ENCODE measurements around the gene ITSN2. TPM values are rescaled to one million over a fixed set of nuclear protein-coding genes. Genes with fewer than 3 reads are reported as not detected.
"Not testable (repeated sequence)": the region's sequence is repeated elsewhere in the genome, so short reads cannot be mapped to it uniquely, and the experiment has no call there.

ITSN2 gene
- total RNA-seq: 25.3 TPM

GRCh38 chr2:24360050-24360962 is at the start of gene ITSN2:
ITSN2 (minus strand) TSS chr2:24360536; CDS start chr2:24328082, 32,454 bp downstream.
- FAIRE-seq: no peak
- DNase-seq (ENCODE audit: low spot score in 2 of 2): peak; percentile 77

GRCh38 chr2:24409171-24409570 is 48.8 kb upstream of the ITSN2 start:
- FAIRE-seq: no peak
- DNase-seq (ENCODE audit: low spot score in 2 of 2): no peak

- not testable (repeated sequence) for FAIRE-seq
Measured at GRCh38 chr2:24408704-24409103, 48.4 kb upstream of the ITSN2 start.

GRCh38 chr2:24404491-24404921 is 44.2 kb upstream of the ITSN2 start:
- FAIRE-seq (no peak), DNase-seq (ENCODE audit: low spot score in 2 of 2) (no peak)

More at GRCh38 chr2:24408704-24409103, 48.4 kb upstream of the ITSN2 start:
- not testable (repeated sequence) for DNase-seq (ENCODE audit: low spot score in 2 of 2)

GRCh38 chr2:24403832-24404212 is 43.5 kb upstream of the ITSN2 start:
- FAIRE-seq: no peak

GRCh38 chr2:24403168-24403831 is 43.0 kb upstream of the ITSN2 start:
- no peak for DNase-seq (ENCODE audit: low spot score in 2 of 2)
- FAIRE-seq: no peak

More at GRCh38 chr2:24403832-24404212, 43.5 kb upstream of the ITSN2 start:
- no peak for DNase-seq (ENCODE audit: low spot score in 2 of 2)

GRCh38 chr2:24402242-24403097 is 42.1 kb upstream of the ITSN2 start:
- FAIRE-seq (no peak), DNase-seq (ENCODE audit: low spot score in 2 of 2) (no peak)

GRCh38 chr2:24400207-24400907 is 40.0 kb upstream of the ITSN2 start:
- FAIRE-seq (no peak), DNase-seq (ENCODE audit: low spot score in 2 of 2) (no peak)

- DNase-seq (ENCODE audit: low spot score in 2 of 2): no peak
- FAIRE-seq: no peak
Measured at GRCh38 chr2:24399434-24400206, 39.3 kb upstream of the ITSN2 start.

- DNase-seq (ENCODE audit: low spot score in 2 of 2): no peak
- no peak for FAIRE-seq
Measured at GRCh38 chr2:24394998-24395397, 34.7 kb upstream of the ITSN2 start.

GRCh38 chr2:24392542-24393059 is 32.3 kb upstream of the ITSN2 start:
- FAIRE-seq (no peak), DNase-seq (ENCODE audit: low spot score in 2 of 2) (no peak)

GRCh38 chr2:24385366-24385765 is 25.0 kb upstream of the ITSN2 start:
- FAIRE-seq (no peak), DNase-seq (ENCODE audit: low spot score in 2 of 2) (no peak)

GRCh38 chr2:24382363-24383073 is 22.2 kb upstream of the ITSN2 start:
- DNase-seq (ENCODE audit: low spot score in 2 of 2): peak in 1 of 2 donors; percentile 65
- FAIRE-seq: no peak

GRCh38 chr2:24380820-24381219 is 20.5 kb upstream of the ITSN2 start:
- DNase-seq (ENCODE audit: low spot score in 2 of 2) (no peak), FAIRE-seq (no peak)

GRCh38 chr2:24375349-24376087 is 15.2 kb upstream of the ITSN2 start:
- DNase-seq (ENCODE audit: low spot score in 2 of 2) (no peak), FAIRE-seq (no peak)

GRCh38 chr2:24374301-24374700 is 14.0 kb upstream of the ITSN2 start:
- no peak for DNase-seq (ENCODE audit: low spot score in 2 of 2)
- FAIRE-seq: no peak

GRCh38 chr2:24372033-24372432 is 11.7 kb upstream of the ITSN2 start:
- no peak for DNase-seq (ENCODE audit: low spot score in 2 of 2)
- FAIRE-seq: no peak

GRCh38 chr2:24365826-24366225 is 5.5 kb upstream of the ITSN2 start:
- no peak for FAIRE-seq
- DNase-seq (ENCODE audit: low spot score in 2 of 2): no peak

Data from frontal cortex (tissue), 4 donors.